Prostate gland (tissue), 2 donors: ENCODE measurements around the gene LDLR.

Experiments
- CTCF ChIP-seq, 4 experiments: fragments of 200-600 bp in 2 of 4; fragments of 450-650 bp in 2 of 4; sonication (generic) in 2 of 4; IDR thresholded peaks; 1 replicate in 3 of 4; 2 replicates in 1 of 4; pipeline ENCODE4 v1.5.1; 2016 to 2019; ENCODE audit warnings: antibody characterized with exemption in 4 of 4, mild to moderate bottlenecking in 2 of 4, moderate library complexity in 2 of 4
- POLR2A ChIP-seq: fragments of 450-650 bp; IDR thresholded peaks from one replicate; pipeline ENCODE4 v1.6.1; 2016; ENCODE audit warnings: antibody characterized with exemption, mild to moderate bottlenecking

GRCh38 chr19:11092181-11092538 lies 2.9 kb downstream of the LDLR start:
- TF ChIP-seq CTCF (IDR thresholded peaks at IDR 0.05) (no peak), POLR2A (no peak)
